ENCODE measurements around the gene CPT1B.

The CPT1B gene

GRCh38 chr22:50568626-50569025 is 9.6 kb downstream of the CPT1B start:
- H3K4me3 ChIP-seq (ENCODE audit: low read depth, low read length): no peak overlapping the region
- POLR2A ChIA-PET: interaction anchor here (1.8 kb wide), 1 partner anchor 43 kb away, joined by 8 read pairs; the partner anchor contains the start of gene SCO2

DNA sequence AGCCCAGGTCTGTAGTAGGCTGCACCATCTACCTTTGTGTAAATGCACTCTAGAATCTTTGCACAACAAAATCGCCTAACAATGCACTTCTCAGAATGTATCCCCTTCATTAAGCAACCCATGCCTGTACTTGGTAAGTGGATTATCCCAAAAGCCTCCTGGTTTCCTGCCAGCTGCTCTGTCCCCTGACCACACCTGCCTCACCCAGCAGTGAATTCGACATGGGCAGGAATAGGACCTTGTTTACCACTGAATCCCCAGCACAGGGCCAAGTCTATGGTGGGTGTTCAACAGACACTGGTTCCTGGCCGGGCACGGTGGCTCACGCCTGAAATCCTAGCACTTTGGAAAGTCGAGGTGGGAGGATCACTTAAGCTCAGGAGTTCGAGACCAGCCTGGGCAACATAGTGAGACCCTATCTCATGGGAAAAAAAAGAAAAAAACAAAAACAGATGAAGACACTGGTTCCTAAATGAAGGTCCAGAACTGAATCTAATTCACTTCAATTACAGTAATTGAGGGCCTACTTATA is 10.4 kb downstream of the CPT1B start:
- Histone ChIP-seq H3K36me3 (ENCODE audit: control insufficient read depth in 2 of 2, insufficient read depth in 1 of 2, low read length in 2 of 2) (peaks cover 32 to 54% of the 10 kb centered on the region in 2 experiments), H3K4me1 (ENCODE audit: control insufficient read depth, insufficient read depth, low read length) (0 out of 2 replicates have a peak, but pooled peaks cover 2% of the 10 kb centered on the region), H3K27ac (ENCODE audit: extremely low read depth, low read depth, low read length) (no peak overlapping the region), H3K4me3 (ENCODE audit: low read depth, low read length) (no peak overlapping the region), H3K9me3 (ENCODE audit: control insufficient read depth, insufficient read depth, low read depth, low read length) (no peaks in the 10 kb centered on the region)
- no peak for TF ChIP-seq ZFHX2 (tag by site-specific recombination; conservative IDR thresholded peaks at IDR 0.05)
- TF ChIP-seq ZNF544 (tag by site-specific recombination; IDR thresholded peaks at IDR 0.05): no peak
- peak; percentile 86 for TF ChIP-seq ZNF121 (tag by site-specific recombination; IDR thresholded peaks at IDR 0.05)
- TF ChIP-seq ZFP3 (tag by site-specific recombination; IDR thresholded peaks at IDR 0.05; ENCODE audit: low read depth): no peak
- TF ChIP-seq ZNF518A (tag by site-specific recombination; conservative IDR thresholded peaks at IDR 0.05; ENCODE audit: low read depth): no peak
- CTCF ChIA-PET: no interaction called here
- POLR2A ChIA-PET: no interaction called here

More at GRCh38 chr22:50568626-50569025, 9.6 kb downstream of the CPT1B start:
- Histone ChIP-seq H3K36me3 (ENCODE audit: control insufficient read depth in 2 of 2, insufficient read depth in 1 of 2, low read length in 2 of 2) (peaks cover 34 to 63% of the 10 kb centered on the region in 2 experiments), H3K27ac (ENCODE audit: extremely low read depth, low read depth, low read length) (no peak overlapping the region), H3K9me3 (ENCODE audit: control insufficient read depth, insufficient read depth, low read depth, low read length) (no peaks in the 10 kb centered on the region), H3K4me1 (ENCODE audit: control insufficient read depth, insufficient read depth, low read length) (no peaks in the 10 kb centered on the region)
- no peak for TF ChIP-seq ZNF785 (tag by site-specific recombination; IDR thresholded peaks at IDR 0.05)
- no peak for TF ChIP-seq ZNF513 (tag by site-specific recombination; IDR thresholded peaks at IDR 0.05)
- no peak for TF ChIP-seq HOXA7 (CRISPR knock-in tag; IDR thresholded peaks at IDR 0.05; ENCODE audit: borderline replicate concordance)
- no peak for TF ChIP-seq ZNF324 (tag by site-specific recombination; IDR thresholded peaks at IDR 0.05)
- TF ChIP-seq ZFHX2 (tag by site-specific recombination; conservative IDR thresholded peaks at IDR 0.05): no peak
- no peak for TF ChIP-seq ZNF335 (tag by site-specific recombination; conservative IDR thresholded peaks at IDR 0.05)
- no peak for TF ChIP-seq ZBTB6 (tag by site-specific recombination; IDR thresholded peaks at IDR 0.05)
- CTCF ChIA-PET: interaction anchor here (0.7 kb wide), 1 partner anchor 786 kb away, joined by 5 read pairs; no protein-coding TSS in a partner anchor

GRCh38 chr22:50564289-50564688 is 13.9 kb downstream of the CPT1B start:
- no peaks in the 10 kb centered on the region for H3K9me3 ChIP-seq (ENCODE audit: control insufficient read depth, insufficient read depth, low read depth, low read length)
- CTCF ChIA-PET: interaction anchor here (0.6 to 4.6 kb wide), 12 partner anchors 11 to 1217 kb away, joined by 3 to 37 read pairs (median 12); partner anchors contain the start of genes CPT1B and SCO2
- no peak overlapping the region for H3K4me3 ChIP-seq (ENCODE audit: low read depth, low read length)
- H3K4me1 ChIP-seq (ENCODE audit: control insufficient read depth, insufficient read depth, low read length): 0 out of 2 replicates have a peak, but pooled peaks cover 2% of the 10 kb centered on the region
- peaks cover 16 to 20% of the 10 kb centered on the region in 2 experiments for H3K36me3 ChIP-seq (ENCODE audit: control insufficient read depth in 2 of 2, insufficient read depth in 1 of 2, low read length in 2 of 2)
- POLR2A ChIA-PET: interaction anchor here (0.6 to 2.8 kb wide), 7 partner anchors 8 to 71 kb away, joined by 3 to 28 read pairs (median 7); partner anchors contain the start of genes CPT1B, LMF2, NCAPH2 and SCO2
- no peak overlapping the region for H3K27ac ChIP-seq (ENCODE audit: extremely low read depth, low read depth, low read length)
- TF ChIP-seq ZEB2 (tag by site-specific recombination; IDR thresholded peaks at IDR 0.05) (no peak), KLF17 (tag by site-specific recombination; IDR thresholded peaks at IDR 0.05) (no peak), PRDM2 (tag by site-specific recombination; IDR thresholded peaks at IDR 0.05; ENCODE audit: borderline replicate concordance) (no peak), ZNF157 (tag by site-specific recombination; IDR thresholded peaks at IDR 0.05) (no peak)
